Vagina (tissue), 2 donors: Measurements from ENCODE around the gene DCTN2. TPM values are rescaled to one million over a fixed set of nuclear protein-coding genes. Genes with fewer than 3 reads are reported as not detected.

Experiments used
- DNase-seq, 2 donors: peaks; one replicate each; pipeline ENCODE4 v3.0.0-alpha.2; 2017; ENCODE audit errors: extremely low spot score in 2 of 2
- H3K27ac ChIP-seq: fragments of 200-600 bp; sonication (generic); one replicate; pipeline ENCODE4 v1.5.1; 2019
- H3K27me3 ChIP-seq: fragments of 200-600 bp; sonication (generic); one replicate; pipeline ENCODE4 v1.5.1; 2019
- H3K36me3 ChIP-seq, 2 donors: fragments of 200-600 bp; sonication (generic); one replicate each; pipeline ENCODE4 v1.5.1; 2017 to 2019
- H3K4me1 ChIP-seq: fragments of 200-600 bp; sonication (generic); one replicate; pipeline ENCODE4 v1.5.1; 2019
- H3K4me3 ChIP-seq, 2 donors: fragments of 200-600 bp; sonication (generic); 1 replicate in 1 of 2; 2 replicates in 1 of 2; pipeline ENCODE4 v1.5.1; 2016 to 2019
- H3K9me3 ChIP-seq: fragments of 200-600 bp; sonication (generic); one replicate; pipeline ENCODE4 v1.5.1; 2019
- CTCF ChIP-seq, 3 experiments: fragments of 450-650 bp in 2 of 3; fragments of 200-600 bp in 1 of 3; sonication (generic) in 1 of 3; IDR thresholded peaks; one replicate each; pipeline ENCODE4 v1.5.1; 2017 to 2019; ENCODE audit warnings: antibody characterized with exemption in 3 of 3, mild to moderate bottlenecking in 2 of 3, moderate library complexity in 2 of 3
- POLR2A ChIP-seq, 2 donors: fragments of 450-650 bp; IDR thresholded peaks; one replicate each; pipeline ENCODE4 v1.6.1; 2017; ENCODE audit warnings: antibody characterized with exemption in 2 of 2, mild to moderate bottlenecking in 2 of 2, moderate library complexity in 2 of 2
- POLR2AphosphoS5 ChIP-seq, 2 donors: sonication (generic); formaldehyde crosslinking; IDR thresholded peaks; one replicate each; pipeline ENCODE4 v1.9.0; 2017; ENCODE audit warnings: antibody characterized with exemption in 2 of 2, mild to moderate bottlenecking in 2 of 2, low read depth in 1 of 2; ENCODE audit not compliant: insufficient read depth in 1 of 2
- intact Hi-C: fragments of 100-400 bp; cut with DNase I; formaldehyde crosslinking; loops from one replicate; pipeline ENCODE4 v1.15.1; 2023
- total RNA-seq: library from RNA; depleted of rRNA; stranded (reverse); fragments of >200 nt; gene quantifications from one replicate; pipeline ENCODE4 v1.2.3, GENCODE V29; 2016

The DCTN2 gene
- total RNA-seq, 1 donor from 2014 or later = 131 TPM

GRCh38 chr12:57490126-57490525 lies 56.9 kb downstream of the DCTN2 start:
- intact Hi-C loops = no loop called here
- Histone ChIP-seq H3K4me1 (peaks cover 18% of the 10 kb centered on the region), H3K27me3 (no peaks in the 10 kb centered on the region), H3K36me3 (peaks cover 0 to 27% of the 10 kb centered on the region in 2 donors), H3K4me3 (no peak overlapping the region), H3K27ac (no peak overlapping the region), H3K9me3 (no peaks in the 10 kb centered on the region)
- no peak for DNase-seq
- TF ChIP-seq POLR2AphosphoS5 (IDR thresholded peaks at IDR 0.05; ENCODE audit: insufficient read depth in 1 of 2, low read depth in 1 of 2) = no peak
- TF ChIP-seq CTCF (IDR thresholded peaks at IDR 0.05) = no peak
- TF ChIP-seq POLR2A (IDR thresholded peaks at IDR 0.05) = no peak

- TF ChIP-seq POLR2A (IDR thresholded peaks at IDR 0.05) (no peak), CTCF (IDR thresholded peaks at IDR 0.05) (no peak), POLR2AphosphoS5 (IDR thresholded peaks at IDR 0.05; ENCODE audit: insufficient read depth in 1 of 2, low read depth in 1 of 2) (no peak)
- DNase-seq = no peak
- Histone ChIP-seq H3K36me3 (peaks cover 0 to 26% of the 10 kb centered on the region in 2 donors), H3K4me1 (peaks cover 18% of the 10 kb centered on the region), H3K27me3 (no peaks in the 10 kb centered on the region), H3K27ac (no peak overlapping the region), H3K9me3 (no peaks in the 10 kb centered on the region), H3K4me3 (peak overlapping the region in 1 of 2 donors; percentile 92)
- intact Hi-C loops = no loop called here
Measured at GRCh38 chr12:57489157-57489641, 57.8 kb downstream of the DCTN2 start.

GRCh38 chr12:57488402-57489156 lies 58.4 kb downstream of the DCTN2 start:
- H3K4me1 ChIP-seq = peaks cover 18% of the 10 kb centered on the region
- DNase-seq = no peak
- no peaks in the 10 kb centered on the region for H3K27me3 ChIP-seq
- intact Hi-C loops = no loop called here
- peak overlapping the region; percentile 92 to 94 for H3K4me3 ChIP-seq
- TF ChIP-seq POLR2A (IDR thresholded peaks at IDR 0.05) = no peak
- TF ChIP-seq POLR2AphosphoS5 (IDR thresholded peaks at IDR 0.05; ENCODE audit: insufficient read depth in 1 of 2, low read depth in 1 of 2) = no peak
- TF ChIP-seq CTCF (IDR thresholded peaks at IDR 0.05) = no peak
- no peaks in the 10 kb centered on the region for H3K9me3 ChIP-seq
- H3K36me3 ChIP-seq = peaks cover 0 to 26% of the 10 kb centered on the region in 2 donors
- H3K27ac ChIP-seq = peak overlapping the region; percentile 71

DNA sequence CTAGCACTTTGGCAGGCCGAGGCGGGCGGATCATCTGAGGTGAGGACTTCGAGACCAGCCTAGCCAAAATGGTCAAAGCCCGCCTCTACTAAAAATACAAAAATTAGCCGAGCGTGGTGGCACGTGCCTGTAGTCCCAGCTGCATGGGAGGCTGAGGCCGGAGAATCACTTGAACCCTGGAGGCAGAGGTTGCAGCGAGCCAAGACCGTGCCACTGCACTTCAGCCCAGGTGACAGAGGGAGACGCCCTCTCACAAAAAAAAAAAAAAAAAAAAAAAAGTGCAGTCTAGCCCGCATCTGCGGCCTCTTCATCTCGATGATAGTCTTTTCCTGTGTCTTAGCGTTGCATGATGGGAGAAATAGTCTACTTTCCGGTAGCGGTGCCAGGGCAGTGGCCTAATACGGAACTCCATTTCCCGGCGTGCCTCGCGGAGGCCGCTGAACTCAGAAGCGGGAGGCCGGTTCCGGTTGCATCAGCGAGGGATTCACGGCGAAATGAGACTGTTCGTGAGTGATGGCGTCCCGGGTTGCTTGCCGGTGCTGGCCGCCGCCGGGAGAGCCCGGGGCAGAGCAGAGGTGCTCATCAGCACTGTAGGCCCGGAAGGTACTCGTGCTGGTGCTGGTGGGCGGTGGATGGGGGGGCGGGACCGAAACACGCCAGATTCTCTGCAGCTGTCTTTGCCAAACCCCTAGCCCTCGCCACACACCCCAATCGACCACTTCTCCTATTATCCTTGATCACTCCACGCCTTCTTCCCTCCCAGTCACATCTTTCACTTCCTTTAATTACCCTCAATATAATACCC lies 59.2 kb downstream of the DCTN2 start, which contains the start of gene MARS1:
Gene MARS1, plus strand, starts transcription at position 472 of the 805 bp plus-strand sequence. Its CDS starts 23 bp downstream, at position 495.
- peak in 1 of 2 donors; percentile 92 for DNase-seq
- Histone ChIP-seq H3K27me3 (no peaks in the 10 kb centered on the region), H3K9me3 (no peaks in the 10 kb centered on the region), H3K36me3 (peaks cover 0 to 26% of the 10 kb centered on the region in 2 donors), H3K4me3 (peak within 1 kb of the TSS; percentile 92 to 94), H3K27ac (peak within 1 kb of the TSS; percentile 71), H3K4me1 (peaks cover 18% of the 10 kb centered on the region)
- TF ChIP-seq CTCF (IDR thresholded peaks at IDR 0.05) (peak; percentile 2 to 19 (median 10)), POLR2A (IDR thresholded peaks at IDR 0.05) (peak in 1 of 2 donors; percentile 26), POLR2AphosphoS5 (IDR thresholded peaks at IDR 0.05; ENCODE audit: insufficient read depth in 1 of 2, low read depth in 1 of 2) (peak; percentile 88 to 100)
- intact Hi-C loops = no loop called here
